A172 (cell line): ENCODE data around the gene RHOT2. TPM values are rescaled to one million over a fixed set of nuclear protein-coding genes. Genes with fewer than 3 reads are reported as not detected.

Experiments used
- total RNA-seq: library from RNA; depleted of rRNA; stranded (reverse); fragments of >200 nt; shearing (Covaris generic); gene quantifications from 2 replicates; pipeline ENCODE4 v1.2.3, GENCODE V29; 2014; rRNA removed

The RHOT2 gene
- total RNA-seq, 1 experiment from 2014 or later: 38.5 TPM

Other genes with a start within 250 kb of the RHOT2 start
- gene RAB11FIP3, start 242.5 kb upstream of the RHOT2 start, total RNA-seq: 22.0 and 27.4 TPM in 2 replicates
- gene CAPN15, start 140.4 kb upstream of the RHOT2 start, total RNA-seq: 53.5 and 60.0 TPM in 2 replicates
- gene PRR35, start 107.7 kb upstream of the RHOT2 start, total RNA-seq: not detected in 2 replicates
- gene NHLRC4, start 101.1 kb upstream of the RHOT2 start, total RNA-seq: 0.34 TPM in 1 of 2 replicates, not detected in the other
- 76.5 and 77.1 TPM in 2 replicates for gene PIGQ, start 98.2 kb upstream of the RHOT2 start, total RNA-seq
- gene RAB40C, start 78.1 kb upstream of the RHOT2 start, total RNA-seq: 16.8 and 20.2 TPM in 2 replicates
- 0.24 TPM in 1 of 2 replicates, not detected in the other for gene WFIKKN1, start 37.1 kb upstream of the RHOT2 start, total RNA-seq
- 126 and 150 TPM in 2 replicates for gene METTL26, start 31.8 kb upstream of the RHOT2 start, total RNA-seq
- gene MCRIP2, start 26.3 kb upstream of the RHOT2 start, total RNA-seq: 27.8 and 36.1 TPM in 2 replicates
- gene WDR90, start 18.8 kb upstream of the RHOT2 start, total RNA-seq: 17.1 and 28.7 TPM in 2 replicates
- gene RHBDL1, start 7.5 kb downstream of the RHOT2 start, total RNA-seq: 2.2 and 2.8 TPM in 2 replicates
- gene STUB1, start 12.3 kb downstream of the RHOT2 start, total RNA-seq: 227 and 249 TPM in 2 replicates
- gene JMJD8, start 16.2 kb downstream of the RHOT2 start, total RNA-seq: 1.6 and 3.4 TPM in 2 replicates
- 2.9 and 3.1 TPM in 2 replicates for gene WDR24, start 22.3 kb downstream of the RHOT2 start, total RNA-seq
- 9.9 and 10.0 TPM in 2 replicates for gene FBXL16, start 37.7 kb downstream of the RHOT2 start, total RNA-seq
- 71.9 and 87.2 TPM in 2 replicates for gene METRN, start 47.0 kb downstream of the RHOT2 start, total RNA-seq
- 83.8 and 94.2 TPM in 2 replicates for gene ANTKMT, start 53.0 kb downstream of the RHOT2 start, total RNA-seq
- gene CCDC78, start 58.3 kb downstream of the RHOT2 start, total RNA-seq: 2.1 and 4.0 TPM in 2 replicates
- gene HAGHL, start 59.0 kb downstream of the RHOT2 start, total RNA-seq: 15.0 and 25.3 TPM in 2 replicates
- gene CIAO3, start 72.9 kb downstream of the RHOT2 start, total RNA-seq: 45.1 and 47.5 TPM in 2 replicates
- 6.5 and 7.6 TPM in 2 replicates for gene MSLN, start 92.6 kb downstream of the RHOT2 start, total RNA-seq
- gene RPUSD1, start 120.2 kb downstream of the RHOT2 start, total RNA-seq: 58.3 and 70.0 TPM in 2 replicates
- gene CHTF18, start 120.5 kb downstream of the RHOT2 start, total RNA-seq: 36.9 and 44.2 TPM in 2 replicates
- gene GNG13, start 132.6 kb downstream of the RHOT2 start, total RNA-seq: not detected in 2 replicates